Measurements from ENCODE around the gene HDAC9.

HDAC9 gene

GRCh38 chr7:18497082-18497481 is 1.5 kb downstream of the HDAC9 start:
- Histone ChIP-seq H3K4me1 (ENCODE audit: control insufficient read depth, insufficient read depth, low read length) (peaks cover 12% of the 10 kb centered on the region), H3K36me3 (ENCODE audit: control insufficient read depth, insufficient read depth, low read length) (no peaks in the 10 kb centered on the region), H3K9ac (ENCODE audit: low read length) (no peak overlapping the region), H3K27me3 (ENCODE audit: control insufficient read depth, insufficient read depth, low read length) (no peaks in the 10 kb centered on the region), H3K4me3 (ENCODE audit: low read length) (no peak overlapping the region), H3K9me3 (ENCODE audit: control insufficient read depth, low read length) (no peaks in the 10 kb centered on the region)

DNA sequence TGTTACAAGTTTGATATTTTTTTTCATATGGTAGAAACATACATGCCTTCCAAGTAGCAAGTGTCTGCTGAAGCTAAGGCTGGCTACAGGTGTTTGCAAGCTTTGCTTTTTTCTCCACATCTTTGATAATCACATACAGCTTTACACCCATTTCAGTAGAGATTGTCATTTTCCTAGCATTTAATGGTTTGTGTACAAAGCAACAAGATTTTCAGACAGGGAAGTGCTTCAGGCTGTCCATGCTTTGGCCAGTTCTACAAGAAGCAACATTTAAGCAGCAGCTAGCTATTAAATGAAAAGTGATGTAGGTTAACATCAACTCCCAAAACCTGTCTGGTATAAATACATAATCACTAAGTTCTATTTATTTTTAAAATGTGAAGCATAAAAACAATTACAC is 2.3 kb downstream of the HDAC9 start:
- Histone ChIP-seq H3K36me3 (ENCODE audit: control insufficient read depth, insufficient read depth, low read length) (no peaks in the 10 kb centered on the region), H3K27me3 (ENCODE audit: control insufficient read depth, insufficient read depth, low read length) (no peaks in the 10 kb centered on the region), H3K4me3 (ENCODE audit: low read length) (no peak overlapping the region), H3K9me3 (ENCODE audit: control insufficient read depth, low read length) (no peaks in the 10 kb centered on the region), H3K4me1 (ENCODE audit: control insufficient read depth, insufficient read depth, low read length) (peaks cover 13% of the 10 kb centered on the region), H3K9ac (ENCODE audit: low read length) (no peak overlapping the region)

DNA sequence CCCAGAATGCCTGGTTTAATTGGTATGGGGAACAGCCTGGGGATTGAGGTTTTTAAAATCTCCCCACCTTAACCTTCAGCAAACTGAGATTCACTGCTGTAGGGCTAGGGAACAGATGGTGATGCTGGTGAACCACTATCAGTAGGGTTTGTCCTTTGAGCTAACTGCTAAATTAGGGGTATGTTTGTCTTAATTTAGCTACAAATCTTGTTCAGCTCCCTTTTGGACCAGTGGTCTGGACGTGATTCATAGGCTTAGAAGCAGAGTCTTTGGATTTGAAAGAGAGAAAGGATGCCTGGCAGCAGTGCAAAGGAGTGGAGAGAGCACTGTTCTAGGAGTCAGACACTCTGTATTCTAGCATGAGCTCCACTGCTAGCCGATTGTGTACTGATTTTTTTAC is 2.8 kb downstream of the HDAC9 start:
- Histone ChIP-seq H3K9me3 (ENCODE audit: control insufficient read depth, low read length) (no peaks in the 10 kb centered on the region), H3K36me3 (ENCODE audit: control insufficient read depth, insufficient read depth, low read length) (no peaks in the 10 kb centered on the region), H3K9ac (ENCODE audit: low read length) (no peak overlapping the region), H3K4me3 (ENCODE audit: low read length) (no peak overlapping the region), H3K4me1 (ENCODE audit: control insufficient read depth, insufficient read depth, low read length) (peaks cover 18% of the 10 kb centered on the region), H3K27me3 (ENCODE audit: control insufficient read depth, insufficient read depth, low read length) (no peaks in the 10 kb centered on the region)

DNA sequence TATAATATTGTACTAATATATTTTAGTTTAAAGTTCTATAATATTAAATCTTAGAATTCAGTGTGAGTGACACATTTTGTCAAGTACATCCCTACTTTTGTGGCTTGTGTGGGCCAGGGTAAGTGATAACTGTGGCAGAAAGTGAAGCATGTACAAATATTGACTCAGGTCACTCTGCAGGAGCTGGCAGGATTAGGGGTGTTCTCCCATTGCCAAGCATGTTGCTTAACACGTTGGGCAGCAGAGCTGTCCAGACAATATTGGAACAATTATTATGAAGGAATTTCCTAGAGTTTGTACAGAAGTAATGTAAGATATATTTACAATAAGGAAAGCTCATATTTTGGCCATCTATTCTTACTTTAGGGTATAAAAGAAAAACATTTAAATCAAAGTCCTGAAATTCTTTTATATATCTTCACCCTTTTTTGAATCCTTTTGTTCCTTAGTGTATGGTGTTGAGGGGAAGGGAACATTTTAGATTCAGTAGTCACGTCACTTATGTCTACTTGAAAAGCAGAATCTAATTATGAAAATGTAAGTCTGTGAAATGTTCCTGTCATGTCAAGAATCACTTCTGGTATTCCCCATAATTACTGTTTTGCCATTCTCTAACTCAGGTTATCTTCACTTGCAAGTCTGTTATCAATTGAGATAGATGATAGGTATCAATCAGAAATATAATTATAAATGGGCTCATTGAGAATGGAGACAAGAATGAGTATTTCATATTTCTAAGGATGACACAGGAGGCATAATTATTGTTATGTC is 4.0 kb downstream of the HDAC9 start:
- H3K9me3 ChIP-seq (ENCODE audit: control insufficient read depth, low read length) = no peaks in the 10 kb centered on the region
- no peak overlapping the region for H3K9ac ChIP-seq (ENCODE audit: low read length)
- H3K27me3 ChIP-seq (ENCODE audit: control insufficient read depth, insufficient read depth, low read length) = no peaks in the 10 kb centered on the region
- H3K4me3 ChIP-seq (ENCODE audit: low read length) = no peak overlapping the region
- no peaks in the 10 kb centered on the region for H3K36me3 ChIP-seq (ENCODE audit: control insufficient read depth, insufficient read depth, low read length)
- peaks cover 18% of the 10 kb centered on the region for H3K4me1 ChIP-seq (ENCODE audit: control insufficient read depth, insufficient read depth, low read length)

- no peak overlapping the region for H3K9ac ChIP-seq (ENCODE audit: low read length)
- no peaks in the 10 kb centered on the region for H3K36me3 ChIP-seq (ENCODE audit: control insufficient read depth, insufficient read depth, low read length)
- H3K9me3 ChIP-seq (ENCODE audit: control insufficient read depth, low read length) = no peaks in the 10 kb centered on the region
- H3K4me1 ChIP-seq (ENCODE audit: control insufficient read depth, insufficient read depth, low read length) = peaks cover 18% of the 10 kb centered on the region
- H3K4me3 ChIP-seq (ENCODE audit: low read length) = no peak overlapping the region
- no peaks in the 10 kb centered on the region for H3K27me3 ChIP-seq (ENCODE audit: control insufficient read depth, insufficient read depth, low read length)
Measured at GRCh38 chr7:18503126-18503866, 7.7 kb downstream of the HDAC9 start.

- Histone ChIP-seq H3K9ac (ENCODE audit: low read length) (no peak overlapping the region), H3K4me1 (ENCODE audit: control insufficient read depth, insufficient read depth, low read length) (peaks cover 12% of the 10 kb centered on the region), H3K9me3 (ENCODE audit: control insufficient read depth, low read length) (no peaks in the 10 kb centered on the region), H3K36me3 (ENCODE audit: control insufficient read depth, insufficient read depth, low read length) (no peaks in the 10 kb centered on the region), H3K27me3 (ENCODE audit: control insufficient read depth, insufficient read depth, low read length) (no peaks in the 10 kb centered on the region), H3K4me3 (ENCODE audit: low read length) (no peak overlapping the region)
Measured at GRCh38 chr7:18504965-18505364, 9.4 kb downstream of the HDAC9 start.

DNA sequence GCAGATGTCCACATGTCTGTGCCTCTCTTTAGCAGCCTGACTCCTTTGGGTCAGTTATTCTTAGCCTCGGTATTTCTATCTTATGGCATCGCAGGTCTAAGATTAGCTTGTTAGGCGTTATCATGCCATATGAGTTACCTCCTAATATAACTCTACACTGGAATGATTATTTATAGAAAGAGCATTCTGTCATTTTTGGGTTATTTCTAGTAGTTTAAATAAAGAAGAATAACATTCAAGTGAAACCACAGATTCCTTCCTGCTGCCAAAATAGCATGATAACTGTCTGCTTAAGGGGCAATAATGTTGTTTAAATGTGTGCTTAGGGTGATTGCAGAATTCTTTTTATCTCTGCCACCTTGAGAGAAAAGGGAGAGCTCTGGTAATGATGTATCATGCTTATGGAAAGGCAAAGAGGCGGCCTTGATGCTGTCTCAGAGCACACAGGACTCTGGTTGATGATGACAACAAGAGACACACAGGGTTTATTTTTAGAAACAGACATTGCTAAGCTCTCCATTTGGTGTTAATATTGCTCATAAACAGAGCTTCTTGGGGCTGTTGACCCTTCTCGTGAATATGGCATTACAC is 10.4 kb downstream of the HDAC9 start:
- H3K9ac ChIP-seq (ENCODE audit: low read length) = no peak overlapping the region

GRCh38 chr7:18508443-18509427 is 13.2 kb downstream of the HDAC9 start:
- no peaks in the 10 kb centered on the region for H3K4me1 ChIP-seq (ENCODE audit: control insufficient read depth, insufficient read depth, low read length)
- H3K4me3 ChIP-seq (ENCODE audit: low read length) = peak overlapping the region; percentile 17
- H3K9ac ChIP-seq (ENCODE audit: low read length) = peak overlapping the region; percentile 82
- H3K27me3 ChIP-seq (ENCODE audit: control insufficient read depth, insufficient read depth, low read length) = no peaks in the 10 kb centered on the region
- H3K9me3 ChIP-seq (ENCODE audit: control insufficient read depth, low read length) = no peaks in the 10 kb centered on the region
- no peaks in the 10 kb centered on the region for H3K36me3 ChIP-seq (ENCODE audit: control insufficient read depth, insufficient read depth, low read length)

More for the DNA sequence above, 10.4 kb downstream of the HDAC9 start:
- Histone ChIP-seq H3K27me3 (ENCODE audit: control insufficient read depth, insufficient read depth, low read length) (no peaks in the 10 kb centered on the region), H3K36me3 (ENCODE audit: control insufficient read depth, insufficient read depth, low read length) (no peaks in the 10 kb centered on the region), H3K4me3 (ENCODE audit: low read length) (no peak overlapping the region), H3K9me3 (ENCODE audit: control insufficient read depth, low read length) (no peaks in the 10 kb centered on the region), H3K4me1 (ENCODE audit: control insufficient read depth, insufficient read depth, low read length) (peaks cover 12% of the 10 kb centered on the region)

DNA sequence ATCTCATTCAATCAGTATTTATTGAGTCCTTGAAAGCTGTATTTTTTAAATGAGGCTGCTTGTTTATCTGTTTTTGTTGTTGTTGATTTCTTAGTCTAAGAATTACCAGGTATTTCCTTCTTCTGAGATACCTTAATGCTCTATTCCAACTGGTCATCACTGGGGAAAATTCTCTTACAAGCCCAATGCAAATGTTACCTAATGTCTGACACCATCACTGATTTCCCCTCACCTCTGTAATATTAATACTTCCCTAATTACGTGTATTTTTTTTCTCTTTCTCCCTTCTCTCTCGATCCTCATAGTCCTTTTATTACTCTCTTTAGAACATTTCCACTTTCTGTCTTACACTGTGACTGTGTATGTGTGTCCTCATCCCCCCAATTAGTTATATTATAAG is 13.9 kb downstream of the HDAC9 start:
- Histone ChIP-seq H3K4me1 (ENCODE audit: control insufficient read depth, insufficient read depth, low read length) (no peaks in the 10 kb centered on the region), H3K36me3 (ENCODE audit: control insufficient read depth, insufficient read depth, low read length) (no peaks in the 10 kb centered on the region), H3K27me3 (ENCODE audit: control insufficient read depth, insufficient read depth, low read length) (no peaks in the 10 kb centered on the region), H3K4me3 (ENCODE audit: low read length) (peak overlapping the region; percentile 17), H3K9ac (ENCODE audit: low read length) (peak overlapping the region; percentile 82), H3K9me3 (ENCODE audit: control insufficient read depth, low read length) (no peaks in the 10 kb centered on the region)

DNA sequence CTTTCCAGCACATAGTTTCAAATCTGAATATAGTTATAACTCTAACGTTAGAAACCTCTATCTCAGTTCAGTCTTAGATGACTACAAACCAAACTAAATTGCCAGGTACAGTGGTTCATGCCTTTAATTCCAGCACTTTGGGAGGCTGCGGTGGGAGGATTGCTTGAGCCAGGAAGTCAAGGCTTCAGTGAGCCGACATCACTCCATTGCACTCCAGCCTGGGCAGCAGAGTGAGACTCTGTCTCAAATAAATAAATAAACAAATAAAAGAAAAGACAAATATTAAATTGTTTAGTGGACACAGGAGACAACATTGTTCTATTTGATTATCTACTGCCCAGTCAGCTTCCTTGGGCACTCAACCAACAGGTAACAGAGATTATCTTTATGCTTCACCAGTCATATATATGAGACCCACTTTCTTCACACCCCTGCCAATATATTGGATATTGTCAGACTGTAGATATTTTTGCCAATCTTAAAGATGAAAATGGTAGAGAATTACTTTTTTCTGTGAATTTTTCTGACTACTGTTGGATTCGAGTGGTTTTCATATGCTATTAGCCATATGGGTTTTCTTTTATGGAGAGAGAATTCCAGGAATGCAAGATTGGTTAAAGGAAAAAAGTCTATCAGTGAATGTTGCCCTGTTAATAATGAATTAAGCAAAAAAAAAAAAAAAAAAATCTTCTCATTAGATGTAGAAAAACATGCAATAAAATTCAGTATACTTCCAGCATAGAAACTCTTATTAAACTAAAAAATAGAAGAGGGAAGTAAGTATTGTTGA is 16.0 kb downstream of the HDAC9 start:
- Histone ChIP-seq H3K9ac (ENCODE audit: low read length) (no peak overlapping the region), H3K27me3 (ENCODE audit: control insufficient read depth, insufficient read depth, low read length) (no peaks in the 10 kb centered on the region), H3K36me3 (ENCODE audit: control insufficient read depth, insufficient read depth, low read length) (no peaks in the 10 kb centered on the region), H3K9me3 (ENCODE audit: control insufficient read depth, low read length) (no peaks in the 10 kb centered on the region), H3K4me1 (ENCODE audit: control insufficient read depth, insufficient read depth, low read length) (no peaks in the 10 kb centered on the region), H3K4me3 (ENCODE audit: low read length) (no peak overlapping the region)

DNA sequence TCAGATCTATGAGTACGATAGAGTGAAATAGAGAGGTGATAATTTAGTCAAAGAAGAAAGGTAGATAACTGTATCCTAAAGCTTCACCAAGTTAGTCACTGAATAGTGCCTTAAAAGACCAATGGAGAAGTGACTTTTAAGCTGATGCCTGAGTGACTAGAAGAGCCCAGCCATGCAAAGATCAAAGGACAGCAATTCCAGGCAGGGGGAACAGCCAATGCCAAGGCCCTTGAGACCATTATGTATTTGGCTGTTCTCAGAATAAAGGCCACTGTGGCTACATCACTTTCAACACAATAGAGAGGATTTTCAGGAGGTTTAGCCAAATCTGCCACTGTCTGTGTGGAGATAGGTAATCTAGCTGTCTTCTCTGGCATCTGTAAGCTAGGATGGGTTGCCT is 17.8 kb downstream of the HDAC9 start:
- Histone ChIP-seq H3K36me3 (ENCODE audit: control insufficient read depth, insufficient read depth, low read length) (no peaks in the 10 kb centered on the region), H3K27me3 (ENCODE audit: control insufficient read depth, insufficient read depth, low read length) (no peaks in the 10 kb centered on the region), H3K9me3 (ENCODE audit: control insufficient read depth, low read length) (no peaks in the 10 kb centered on the region), H3K9ac (ENCODE audit: low read length) (no peak overlapping the region), H3K4me1 (ENCODE audit: control insufficient read depth, insufficient read depth, low read length) (no peaks in the 10 kb centered on the region), H3K4me3 (ENCODE audit: low read length) (no peak overlapping the region)
